COLO829 (cell line): ENCODE measurements around the gene CCDC88C.

Experiments used
- DNase-seq: peaks from one replicate; pipeline ENCODE4 v3.0.0; 2012; ENCODE audit warnings: low spot score

Gene CCDC88C

DNA sequence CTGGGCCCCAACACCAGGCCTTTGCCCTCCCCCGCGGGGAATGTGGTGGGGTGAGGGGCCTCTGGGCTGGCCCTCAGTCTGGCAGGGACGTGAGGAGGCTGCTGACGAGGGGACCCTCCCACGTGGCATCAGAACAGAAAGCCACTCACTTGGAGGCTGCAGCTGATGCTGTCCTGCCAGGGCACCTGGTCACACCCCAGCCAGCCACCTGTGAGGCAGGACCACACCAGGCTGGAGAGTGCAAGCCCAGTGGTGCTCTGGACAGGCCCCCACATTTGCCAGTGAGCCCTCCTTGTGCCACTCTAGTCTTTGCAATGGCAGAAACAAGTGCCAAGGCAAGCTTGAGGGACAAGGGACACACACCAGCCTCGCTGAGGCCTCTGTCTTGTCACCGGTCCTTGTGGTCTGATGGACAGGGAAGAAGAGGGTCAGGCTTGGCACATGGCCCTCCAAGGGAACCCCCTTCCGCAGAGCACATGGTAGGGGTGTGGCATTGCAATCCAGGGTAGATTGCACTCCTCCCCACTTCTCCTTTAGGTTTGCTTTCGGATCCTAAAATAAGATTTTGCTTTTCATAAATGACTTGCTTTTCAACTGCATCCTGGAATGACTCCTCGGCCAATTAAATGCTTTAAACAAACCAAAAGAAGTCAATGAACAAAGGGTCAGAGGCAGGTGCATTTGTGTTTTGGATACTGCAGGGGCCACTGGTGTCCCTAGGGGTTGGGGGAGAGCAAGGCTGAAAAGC is 53.7 kb downstream of the CCDC88C start:
- DNase-seq = no peak

DNA sequence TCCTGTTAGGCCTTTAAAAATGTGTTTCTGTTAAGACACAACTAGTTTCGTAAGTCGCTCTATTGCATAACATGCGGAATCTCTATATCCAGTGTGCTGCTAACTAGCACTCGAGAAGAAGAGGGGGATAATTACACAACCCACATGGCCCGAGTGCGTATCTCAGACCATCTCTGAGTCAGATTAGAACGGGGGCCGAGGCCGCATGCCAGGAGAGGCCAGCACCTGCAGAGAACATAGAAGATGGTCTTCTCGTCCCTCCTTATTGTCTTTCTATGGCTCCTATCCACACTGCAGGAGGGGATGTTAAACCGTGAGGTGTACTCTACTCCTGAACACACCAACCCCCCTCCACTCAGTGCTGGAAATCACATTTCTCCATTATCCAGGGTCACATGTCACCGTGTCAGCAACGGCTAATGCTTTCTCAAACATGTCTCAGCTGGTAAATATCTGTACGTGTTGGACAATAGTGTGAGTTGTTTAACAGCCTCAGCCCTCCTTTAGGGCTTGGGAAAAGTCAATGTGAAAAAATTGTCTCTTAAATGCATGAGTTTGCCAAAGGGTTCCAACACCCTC is 56.3 kb downstream of the CCDC88C start:
- no peak for DNase-seq

DNA sequence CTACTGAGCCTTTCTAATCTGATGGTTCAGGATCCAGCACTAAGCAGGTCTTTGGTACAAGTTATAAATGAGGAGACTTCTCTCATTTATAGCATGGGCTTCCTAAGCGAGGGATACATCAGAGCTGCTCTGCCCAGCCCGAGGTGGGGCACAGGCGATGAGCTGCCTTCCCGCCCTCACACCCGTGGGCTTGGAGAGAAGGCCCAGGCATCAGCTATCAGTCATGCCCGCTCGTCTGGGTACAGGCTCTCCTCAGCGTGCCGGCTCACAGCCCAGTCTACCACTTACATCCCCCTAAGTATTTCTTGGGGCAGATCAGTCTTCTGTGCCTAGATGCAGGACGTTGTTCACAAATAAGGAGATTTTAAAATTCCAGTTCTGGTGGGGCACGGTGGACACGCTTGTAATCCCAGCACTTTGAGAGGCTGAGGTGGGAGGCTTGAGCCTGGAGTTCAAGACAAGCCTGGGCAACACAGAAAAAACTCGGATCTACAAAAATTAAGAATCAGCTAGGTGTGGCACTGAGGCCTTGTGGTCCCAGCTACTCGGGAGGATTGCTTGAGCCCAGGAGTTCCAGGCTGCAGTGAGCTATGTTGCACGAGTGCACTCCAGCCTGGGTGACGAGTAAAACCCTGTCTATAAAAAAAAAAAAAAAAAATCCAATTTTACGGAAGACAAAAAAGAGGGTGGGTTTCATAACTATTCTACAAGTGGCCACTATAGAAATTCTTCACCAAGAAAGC is 57.0 kb downstream of the CCDC88C start:
- DNase-seq = no peak

DNA sequence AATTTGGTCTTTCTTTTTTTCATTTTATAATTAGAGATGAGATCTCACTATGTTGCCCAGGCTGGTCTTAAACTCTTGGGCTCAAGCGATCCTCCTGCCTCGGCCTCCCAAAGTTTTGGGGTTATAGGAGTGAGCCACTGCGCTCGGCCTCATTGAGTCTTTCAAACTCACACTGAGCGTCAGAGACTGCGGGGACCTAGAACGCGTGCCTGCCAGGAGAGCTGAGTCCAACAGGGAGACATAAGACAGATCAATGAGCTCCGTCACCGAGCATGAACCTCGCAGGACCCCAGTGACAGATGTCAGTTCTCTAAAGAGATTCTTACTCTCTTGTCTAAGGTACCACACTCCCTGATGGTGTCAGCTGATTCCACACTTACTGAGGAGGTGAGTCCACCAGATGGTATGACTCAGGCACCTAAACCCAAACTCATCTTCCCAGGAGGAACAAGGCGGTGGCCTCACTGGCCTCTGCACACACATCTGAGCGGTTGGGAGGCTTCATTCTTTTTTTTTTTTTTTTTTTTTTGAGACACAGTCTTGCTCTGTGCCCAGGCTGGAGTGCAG is 58.9 kb downstream of the CCDC88C start:
- no peak for DNase-seq

DNA sequence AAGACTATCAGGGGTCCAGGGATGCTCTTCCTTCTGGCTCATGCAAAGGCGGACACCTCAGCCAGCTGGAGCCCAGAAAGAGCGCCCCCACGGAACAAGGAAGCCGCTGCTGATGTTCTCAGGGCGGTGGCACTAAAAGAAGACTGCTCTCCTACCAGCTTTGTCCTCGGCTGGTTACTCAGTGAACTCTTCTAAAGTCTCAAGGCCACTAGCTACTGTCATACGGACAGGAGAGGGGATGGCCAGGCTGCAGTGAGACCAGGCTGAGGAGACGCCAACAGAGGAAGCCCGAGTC is 59.6 kb downstream of the CCDC88C start:
- no peak for DNase-seq

DNA sequence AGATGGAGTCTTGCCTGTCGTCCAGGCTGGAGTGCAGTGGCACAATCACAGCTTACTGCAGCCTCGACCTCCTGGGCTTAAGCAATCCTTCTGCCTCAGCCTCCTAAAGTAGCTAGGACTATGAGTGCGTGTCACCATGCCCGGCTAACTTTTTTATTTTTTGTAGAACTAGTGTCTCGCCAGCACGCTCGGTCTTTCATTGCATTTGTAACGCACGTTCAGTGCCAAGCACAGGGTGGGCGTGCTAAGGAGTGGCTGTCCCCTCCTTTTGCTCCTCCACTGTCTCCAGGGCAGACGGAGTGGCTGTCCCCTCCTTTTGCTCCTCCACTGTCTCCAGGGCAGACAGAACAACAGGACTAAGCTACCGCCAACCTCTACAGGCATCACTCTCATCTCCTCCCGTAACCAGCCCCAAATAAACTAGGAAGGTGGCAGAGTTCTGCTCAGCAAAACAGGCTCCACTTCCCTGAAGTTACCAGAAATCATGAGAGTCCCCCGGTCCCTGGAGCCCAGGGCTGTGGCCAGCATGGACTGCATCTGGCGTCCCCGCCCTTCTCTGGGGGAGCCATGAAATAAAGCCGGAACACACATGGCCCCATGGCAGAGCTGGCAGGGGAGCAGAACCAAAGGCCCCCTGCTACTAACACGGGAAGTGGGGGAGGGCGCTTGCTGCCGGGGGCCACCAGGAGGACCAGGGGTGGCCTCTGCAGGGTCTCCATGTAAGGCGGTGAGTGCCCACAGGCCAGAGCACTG is 60.2 kb downstream of the CCDC88C start:
- DNase-seq = no peak

DNA sequence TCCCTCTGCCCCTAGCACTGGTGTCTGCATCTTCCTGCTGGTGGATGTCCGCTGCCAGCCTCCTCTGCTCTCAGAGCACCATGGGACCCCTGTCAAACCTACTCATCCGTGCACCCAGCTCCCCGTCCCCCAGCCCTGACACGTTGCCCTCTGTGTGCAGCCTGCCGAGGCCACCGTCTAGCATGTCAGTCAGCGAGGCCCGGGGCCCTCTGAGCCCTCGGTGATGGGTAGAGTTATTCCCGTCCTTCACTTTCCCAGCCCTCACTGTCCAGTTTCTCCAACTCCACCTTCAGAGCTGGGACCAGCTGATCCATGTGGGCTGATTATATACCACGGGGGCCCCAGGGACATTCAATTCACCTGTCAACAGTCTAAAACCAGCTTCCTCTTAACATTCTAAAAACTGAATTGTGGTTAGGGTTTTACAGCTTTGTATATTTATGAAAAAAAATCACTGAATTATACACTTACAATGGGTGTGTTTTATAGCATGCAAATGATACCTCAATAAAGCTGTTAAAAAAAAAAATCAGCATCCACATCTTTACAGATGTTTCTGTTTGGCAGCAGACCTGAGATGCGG is 61.3 kb downstream of the CCDC88C start:
- no peak for DNase-seq

DNA sequence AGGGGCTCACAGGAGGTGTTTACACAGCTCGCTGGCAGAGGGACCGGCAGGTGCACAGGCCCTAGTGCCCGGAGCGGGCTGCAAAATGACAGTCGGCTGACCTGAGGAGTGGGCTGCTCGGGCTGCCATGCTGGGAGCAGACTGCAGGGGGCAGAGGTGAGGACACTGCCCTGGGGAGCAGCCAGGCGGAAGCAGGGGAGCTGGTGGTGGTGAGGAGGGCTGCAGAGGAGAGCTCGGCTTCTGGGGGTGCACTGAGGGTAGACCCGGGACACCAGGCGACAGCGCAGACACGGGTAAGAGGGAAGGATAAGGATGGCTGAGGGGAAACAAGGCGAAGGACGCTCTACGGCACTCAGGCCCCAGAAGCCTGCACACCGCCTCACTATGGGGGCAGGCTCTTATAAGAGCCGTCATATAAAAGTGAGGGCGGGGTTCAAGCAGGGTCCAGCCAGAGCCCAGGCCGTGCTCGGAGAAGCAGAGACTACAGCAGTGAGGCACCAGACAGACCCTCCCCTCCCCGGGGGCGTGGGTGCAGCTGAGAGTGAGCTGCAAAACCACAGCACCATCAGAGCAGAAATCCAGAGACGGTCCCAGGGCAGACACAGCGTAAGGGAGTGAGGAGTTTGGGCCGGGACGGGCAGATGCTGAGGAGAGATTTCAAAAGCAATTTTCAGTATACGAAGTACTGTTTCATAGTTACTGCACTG is 62.5 kb downstream of the CCDC88C start:
- DNase-seq = no peak

DNA sequence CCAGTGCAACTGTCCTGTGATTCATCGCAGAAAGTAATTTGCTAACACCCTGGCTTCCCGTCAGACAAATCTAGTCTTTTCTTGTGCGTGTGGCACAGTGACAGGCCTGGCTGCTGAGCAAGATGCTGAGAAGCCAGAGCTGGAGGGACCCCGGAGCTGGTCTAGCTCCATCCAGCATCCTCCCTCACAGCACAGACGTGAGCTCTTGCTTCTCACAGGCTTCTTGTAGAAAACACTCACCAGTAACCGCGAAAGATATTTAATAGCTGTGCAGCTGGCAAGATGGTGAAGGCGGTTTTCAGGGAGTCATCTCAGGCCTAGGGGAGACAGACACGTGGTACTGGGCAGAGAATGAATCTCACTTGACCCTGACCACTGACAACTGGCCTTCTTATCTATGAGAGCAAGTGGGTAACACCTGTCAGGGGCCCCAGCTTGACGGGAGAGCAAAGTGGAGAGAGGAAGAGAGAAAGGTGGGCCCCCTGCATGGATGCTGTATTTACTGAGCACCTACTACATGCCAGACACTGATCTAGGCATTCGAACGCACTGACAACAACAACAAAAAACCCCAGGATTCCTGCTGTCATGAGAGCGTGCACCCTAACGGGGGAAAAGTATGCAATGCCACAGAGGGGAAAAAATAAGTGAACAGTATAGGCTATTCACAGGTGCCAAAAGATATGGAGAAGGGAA is 63.3 kb downstream of the CCDC88C start:
- no peak for DNase-seq

DNA sequence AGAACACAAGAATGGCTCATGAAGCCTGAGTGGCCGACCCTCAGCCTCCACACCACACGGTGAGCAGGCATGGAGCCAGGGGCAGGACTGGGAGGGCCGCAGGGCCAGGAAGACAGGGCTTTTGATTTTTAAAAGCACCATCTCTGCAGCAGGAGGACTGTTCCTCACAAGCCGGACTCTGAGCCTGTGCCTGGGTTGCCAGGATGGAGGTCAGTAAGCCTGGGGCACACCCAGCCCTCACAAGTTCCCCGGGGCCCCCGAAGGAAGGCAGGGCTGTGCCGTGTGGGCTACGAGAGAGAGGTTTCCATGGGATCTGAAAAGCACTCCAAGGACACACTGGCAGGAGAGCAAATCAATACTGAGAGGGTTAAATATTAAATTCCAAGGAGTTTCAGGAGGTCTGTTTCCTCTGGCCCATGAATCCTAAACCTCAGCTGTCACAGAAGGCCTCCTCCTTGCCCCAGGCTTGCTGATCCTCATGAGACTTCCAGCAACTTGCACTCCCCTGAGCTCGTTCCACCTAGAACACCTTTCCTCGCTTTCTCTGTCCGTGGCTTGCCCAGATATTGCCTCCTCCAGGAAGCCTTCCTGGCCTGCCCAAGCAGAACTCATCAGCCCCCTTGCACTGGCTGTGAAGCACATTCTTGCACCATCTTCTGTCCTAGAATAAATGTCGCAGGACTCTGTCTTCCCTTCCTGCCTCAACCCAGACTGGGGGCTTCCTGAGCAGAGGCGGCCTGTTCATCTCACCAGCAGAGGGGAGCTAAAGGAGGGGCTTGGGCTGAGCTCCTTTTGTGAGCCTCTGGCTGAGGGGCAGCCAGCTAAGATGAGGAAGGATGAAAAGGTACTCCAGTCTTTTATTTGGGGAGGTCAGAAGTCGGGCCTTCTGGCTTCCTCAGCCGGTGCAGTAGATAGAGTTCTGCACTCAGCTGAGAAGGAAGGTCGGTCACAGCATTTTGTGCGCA is 64.6 kb downstream of the CCDC88C start:
- DNase-seq = no peak

DNA sequence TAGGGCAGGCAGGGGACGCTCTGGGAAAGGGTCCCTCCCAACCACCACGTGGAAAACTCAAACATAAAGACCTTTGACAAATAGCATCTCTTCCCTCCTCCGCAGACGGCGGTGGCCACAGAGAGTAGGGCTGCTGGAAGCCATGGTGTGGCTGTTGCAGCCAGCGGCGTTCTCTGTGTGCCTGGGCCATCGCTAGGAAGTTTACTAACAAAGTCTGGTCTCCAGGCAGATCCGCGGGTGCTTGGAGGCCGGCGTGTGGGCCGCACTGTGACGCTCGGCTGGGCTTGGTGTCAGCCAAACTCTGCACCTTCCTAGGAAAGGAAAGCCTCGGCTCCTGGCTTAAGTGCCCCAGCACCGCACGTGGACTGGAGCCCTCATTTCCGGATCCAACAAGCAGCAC is 65.6 kb downstream of the CCDC88C start:
- no peak for DNase-seq

DNA sequence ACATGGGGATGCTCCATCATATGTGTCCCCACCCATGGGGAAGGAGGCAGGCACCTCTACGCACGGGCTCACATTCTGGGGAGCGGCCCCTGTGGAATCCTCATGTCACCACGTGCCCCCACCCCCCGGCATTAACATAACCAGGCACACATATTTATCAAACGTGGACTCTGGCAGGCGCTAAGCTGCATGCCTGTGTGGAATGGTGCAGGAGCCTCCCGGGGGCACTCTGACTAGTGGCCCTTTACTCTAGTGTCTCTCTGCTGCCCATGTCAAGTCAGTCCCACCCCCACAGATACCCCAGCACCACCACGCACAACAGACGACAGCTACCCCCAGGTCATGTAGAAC is 66.1 kb downstream of the CCDC88C start:
- DNase-seq = no peak

DNA sequence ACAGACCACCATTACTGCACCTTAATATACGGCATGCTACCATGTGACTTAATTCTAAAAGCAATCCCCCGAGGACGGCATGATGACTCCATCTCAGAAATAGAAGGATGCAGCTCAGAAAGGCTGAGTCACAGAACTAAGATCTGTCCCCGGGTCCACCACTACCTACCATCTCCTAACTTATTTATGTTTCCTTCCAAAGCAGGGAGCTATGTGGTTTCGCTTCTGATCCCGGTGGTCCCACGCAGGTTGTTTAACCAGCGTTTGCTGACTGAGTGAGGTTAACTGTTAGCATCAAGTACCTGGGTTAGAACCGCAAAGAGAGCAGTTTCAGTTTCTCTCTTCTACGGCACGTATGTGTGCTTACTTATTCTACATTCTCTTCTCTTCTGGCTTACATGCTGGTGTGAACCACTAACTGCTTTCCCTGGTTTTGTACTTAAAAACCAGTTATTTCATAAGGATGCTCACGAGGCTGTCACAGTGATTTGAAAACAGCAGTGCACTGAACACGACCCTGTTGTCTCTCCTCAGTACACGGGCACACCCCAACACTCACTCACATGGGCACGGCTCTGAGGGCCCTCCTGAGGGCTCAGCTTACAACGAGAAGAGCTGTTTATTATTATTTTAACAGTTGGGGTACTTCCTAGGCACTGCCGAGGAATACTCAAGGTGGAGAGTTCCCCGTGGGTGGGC is 66.7 kb downstream of the CCDC88C start:
- no peak for DNase-seq

DNA sequence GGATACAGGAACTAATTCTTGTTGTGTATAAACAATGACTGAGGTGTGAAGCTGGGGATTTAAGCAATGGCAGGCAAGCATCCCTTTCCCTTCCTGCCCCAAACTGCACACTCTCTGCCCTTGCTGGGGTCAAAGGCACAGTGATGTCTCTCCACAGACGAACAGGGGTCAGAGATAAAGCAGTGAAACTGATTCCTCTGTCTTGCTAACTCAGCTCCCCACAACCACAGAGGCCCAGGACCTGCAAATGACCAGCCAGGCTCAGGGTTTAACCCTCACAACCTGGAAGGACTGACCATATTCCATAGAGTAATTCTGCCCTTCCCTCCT is 67.2 kb downstream of the CCDC88C start:
- DNase-seq = no peak

DNA sequence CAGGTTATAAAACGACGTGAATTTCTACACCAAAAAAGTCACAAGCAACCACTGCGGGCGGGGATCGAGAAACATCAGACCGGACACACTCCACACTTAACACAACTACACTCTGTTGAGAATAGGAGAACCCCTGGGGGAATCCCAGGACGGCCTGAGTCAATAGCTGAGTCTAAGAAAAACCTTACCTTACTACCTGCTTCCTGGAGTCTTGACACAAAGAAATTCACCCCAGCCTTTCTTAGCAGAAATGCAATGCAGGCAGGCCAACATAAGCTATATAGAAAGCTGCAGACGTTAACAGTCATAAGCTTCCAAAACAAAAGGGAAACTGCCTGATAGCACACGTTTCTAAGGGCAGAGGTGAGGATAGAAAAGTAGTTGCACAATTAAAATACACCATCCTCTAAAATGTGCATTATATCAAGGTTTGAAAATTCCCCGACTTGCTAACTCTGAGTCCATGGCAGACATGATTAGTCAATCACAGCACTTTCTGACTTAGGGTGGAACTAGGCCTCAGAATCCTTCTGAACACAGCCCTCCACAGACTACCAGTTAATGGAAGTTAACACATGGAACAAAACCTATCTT is 68.0 kb downstream of the CCDC88C start:
- no peak for DNase-seq

DNA sequence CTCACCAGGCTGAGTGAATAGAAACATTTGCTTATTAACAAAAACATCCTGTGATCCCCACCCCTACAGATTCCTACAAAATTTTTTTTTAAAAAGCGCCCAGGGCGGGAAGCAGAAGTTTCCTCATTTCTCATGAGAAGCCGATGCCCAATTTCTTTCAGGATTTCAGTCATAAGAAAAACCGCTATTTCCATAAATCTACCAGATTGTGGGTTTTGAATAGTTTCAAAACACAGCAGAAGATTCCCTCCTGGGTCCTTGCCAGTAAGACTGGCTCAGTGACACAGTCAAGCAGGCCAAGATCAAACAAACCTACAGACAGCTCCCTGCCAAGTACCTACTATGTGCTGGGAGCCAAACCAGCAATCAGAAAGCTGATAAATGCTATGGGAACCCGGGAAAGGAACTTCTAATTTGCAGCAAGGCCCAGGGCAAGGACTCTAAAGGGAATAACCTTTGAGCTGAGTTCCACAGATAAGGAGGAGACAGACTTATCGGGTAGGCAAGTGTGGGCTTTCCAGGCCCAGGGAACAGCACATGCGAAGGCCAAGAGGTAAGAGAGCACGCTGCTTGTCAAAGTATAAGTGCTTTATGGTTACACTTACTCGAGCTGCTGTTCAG is 68.7 kb downstream of the CCDC88C start:
- no peak for DNase-seq

DNA sequence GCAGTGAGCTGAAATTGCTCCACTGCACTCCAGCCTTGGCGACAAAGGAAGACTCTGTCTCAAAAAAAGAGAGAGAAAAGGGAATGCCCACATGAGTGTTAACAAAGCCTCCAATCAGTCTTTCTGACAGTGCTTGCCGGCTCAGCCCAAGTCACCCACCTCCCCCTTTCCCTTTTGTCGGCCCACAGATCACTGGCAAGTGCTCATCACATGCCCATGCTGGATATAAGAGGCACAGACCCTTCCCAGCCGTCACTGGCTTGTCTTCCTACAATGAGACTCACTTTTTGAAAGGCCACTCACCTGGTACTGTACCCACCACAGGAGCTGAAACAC is 70.8 kb downstream of the CCDC88C start:
- DNase-seq = no peak

DNA sequence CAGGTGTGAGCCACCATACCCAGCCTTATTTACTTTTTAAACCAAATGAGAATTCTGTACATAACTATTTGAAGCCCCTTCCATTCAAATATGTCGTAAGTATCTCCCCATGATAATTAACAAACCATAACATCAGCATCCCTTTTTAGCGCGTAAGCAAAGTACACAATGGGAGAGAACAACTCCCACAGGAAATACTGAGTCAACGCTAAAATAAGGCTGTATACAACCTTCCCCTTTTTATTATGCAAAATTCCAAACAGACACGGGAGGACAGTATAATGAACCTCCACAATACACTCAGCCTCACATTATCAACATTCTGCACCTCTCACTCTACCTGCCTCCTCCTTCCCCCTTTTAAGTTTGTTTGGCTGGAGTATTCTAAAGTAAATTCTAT is 73.5 kb downstream of the CCDC88C start:
- DNase-seq = no peak

DNA sequence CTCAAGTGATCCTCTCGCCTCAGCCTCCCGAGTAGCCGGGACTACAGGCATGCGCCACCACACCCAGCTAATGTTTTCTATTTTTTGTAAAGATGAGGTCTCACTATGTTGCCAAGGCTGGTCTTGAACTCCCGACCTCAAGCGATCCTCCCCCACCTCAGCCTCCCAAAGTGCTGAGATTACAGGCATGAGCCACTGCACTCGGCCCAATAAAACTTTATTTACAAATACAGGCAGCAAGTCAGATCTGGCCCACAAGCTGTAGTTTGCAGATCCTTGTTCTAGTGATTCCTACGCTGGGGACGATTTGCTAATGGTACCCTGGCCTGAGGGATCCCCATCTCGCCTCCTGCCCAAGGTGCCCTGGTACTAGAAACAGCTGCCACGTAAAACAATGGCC is 74.6 kb downstream of the CCDC88C start:
- DNase-seq = no peak
